ENCODE measurements around the gene CA10. TPM values are rescaled to one million over a fixed set of nuclear protein-coding genes. Genes with fewer than 3 reads are reported as not detected.

The CA10 gene
- total RNA-seq, 1 experiment from 2014 or later: not detected

DNA sequence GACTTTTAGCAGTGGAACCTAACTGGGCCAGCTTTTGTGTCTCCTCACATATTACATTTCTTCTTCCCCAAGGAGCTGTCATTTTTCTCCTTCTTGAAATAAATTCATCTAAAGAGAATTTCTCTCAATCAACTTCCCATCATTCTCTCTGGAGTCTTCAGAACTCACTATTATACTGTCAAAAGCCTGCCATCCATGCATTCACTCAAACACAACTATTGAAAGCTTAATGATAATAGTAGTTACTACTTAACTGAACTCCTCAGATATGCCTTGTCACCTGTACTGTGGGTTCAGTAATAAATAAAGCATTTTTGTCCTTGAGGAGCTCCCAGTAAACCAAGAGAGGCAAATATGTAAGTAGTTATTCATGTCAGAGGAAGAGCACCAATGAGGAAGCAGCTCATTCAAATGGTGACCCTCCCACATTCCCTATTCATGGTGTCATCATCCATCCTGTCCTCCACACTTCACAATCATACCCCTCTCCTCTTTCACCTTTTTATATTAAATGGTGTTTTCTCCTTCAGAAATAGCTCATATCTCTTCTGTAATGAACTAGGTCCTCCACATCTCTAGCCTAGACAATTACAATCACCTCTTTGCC, 162.6 kb downstream of the CA10 start:
- TF ChIP-seq, protein P1, sequence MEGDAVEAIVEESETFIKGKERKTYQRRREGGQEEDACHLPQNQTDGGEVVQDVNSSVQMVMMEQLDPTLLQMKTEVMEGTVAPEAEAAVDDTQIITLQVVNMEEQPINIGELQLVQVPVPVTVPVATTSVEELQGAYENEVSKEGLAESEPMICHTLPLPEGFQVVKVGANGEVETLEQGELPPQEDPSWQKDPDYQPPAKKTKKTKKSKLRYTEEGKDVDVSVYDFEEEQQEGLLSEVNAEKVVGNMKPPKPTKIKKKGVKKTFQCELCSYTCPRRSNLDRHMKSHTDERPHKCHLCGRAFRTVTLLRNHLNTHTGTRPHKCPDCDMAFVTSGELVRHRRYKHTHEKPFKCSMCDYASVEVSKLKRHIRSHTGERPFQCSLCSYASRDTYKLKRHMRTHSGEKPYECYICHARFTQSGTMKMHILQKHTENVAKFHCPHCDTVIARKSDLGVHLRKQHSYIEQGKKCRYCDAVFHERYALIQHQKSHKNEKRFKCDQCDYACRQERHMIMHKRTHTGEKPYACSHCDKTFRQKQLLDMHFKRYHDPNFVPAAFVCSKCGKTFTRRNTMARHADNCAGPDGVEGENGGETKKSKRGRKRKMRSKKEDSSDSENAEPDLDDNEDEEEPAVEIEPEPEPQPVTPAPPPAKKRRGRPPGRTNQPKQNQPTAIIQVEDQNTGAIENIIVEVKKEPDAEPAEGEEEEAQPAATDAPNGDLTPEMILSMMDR (conservative IDR thresholded peaks at IDR 0.05; ENCODE audit: low read depth, low read length): no peak
- TF ChIP-seq EZH2 (IDR thresholded peaks at IDR 0.05; ENCODE audit: borderline replicate concordance, low read depth, low read length, poor library complexity, severe bottlenecking): no peak
- Histone ChIP-seq H3K9me3 (ENCODE audit: low read depth, low read length, poor library complexity, severe bottlenecking) (no peaks in the 10 kb centered on the region), H3K27me3 (replicated peaks; ENCODE audit: insufficient read depth, low read depth, low read length, poor library complexity) (no peaks in the 10 kb centered on the region), H3K27ac (ENCODE audit: low read depth, low read length, poor library complexity, severe bottlenecking) (no peak overlapping the region), H3K4me3 (ENCODE audit: low read depth, low read length, poor library complexity, severe bottlenecking) (no peak overlapping the region), H3K36me3 (ENCODE audit: insufficient read depth, low read length, poor library complexity, severe bottlenecking) (no peaks in the 10 kb centered on the region), H3K4me1 (ENCODE audit: insufficient read depth, low read length, poor library complexity, severe bottlenecking) (no peaks in the 10 kb centered on the region)
- DNase-seq (ENCODE audit: low spot score): no peak
- no TSS peak for BruUV-seq (replicated peaks)
- intact Hi-C loops (cut with micrococcal nuclease; ENCODE audit: unreplicated experiment): no loop called here
- ChIA-PET CTCF (no interaction called here), POLR2A (ENCODE audit: low non-redundant PET) (no interaction called here)

DNA sequence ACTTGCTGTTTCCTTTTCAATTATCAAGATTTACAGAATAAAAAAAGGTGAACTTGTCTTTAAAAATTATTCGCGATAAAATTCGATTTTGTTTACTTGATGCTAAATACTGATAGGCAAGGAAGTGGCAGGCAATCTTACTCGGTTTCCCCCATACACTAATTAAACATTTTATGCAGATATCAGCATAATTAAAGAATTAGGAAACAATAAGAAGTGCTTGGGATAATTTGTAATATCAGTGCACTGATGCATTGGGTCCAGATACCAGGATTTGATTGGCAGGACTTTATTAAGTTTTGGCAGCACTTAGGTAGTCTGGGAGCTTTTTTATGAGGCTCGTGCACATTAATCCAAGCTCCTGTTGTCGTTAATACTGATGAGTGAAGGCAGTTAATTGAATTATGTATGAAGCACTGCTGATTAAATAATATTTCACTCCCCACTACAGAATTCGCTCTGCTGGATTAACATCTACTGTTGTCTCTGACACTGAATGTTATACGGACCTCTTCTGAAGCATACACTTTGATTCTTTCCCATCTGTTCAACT, 165.6 kb downstream of the CA10 start:
- Histone ChIP-seq H3K4me1 (ENCODE audit: insufficient read depth, low read length, poor library complexity, severe bottlenecking) (no peaks in the 10 kb centered on the region), H3K27me3 (replicated peaks; ENCODE audit: insufficient read depth, low read depth, low read length, poor library complexity) (no peaks in the 10 kb centered on the region), H3K9me3 (ENCODE audit: low read depth, low read length, poor library complexity, severe bottlenecking) (no peaks in the 10 kb centered on the region), H3K4me3 (ENCODE audit: low read depth, low read length, poor library complexity, severe bottlenecking) (no peak overlapping the region), H3K27ac (ENCODE audit: low read depth, low read length, poor library complexity, severe bottlenecking) (no peak overlapping the region), H3K36me3 (ENCODE audit: insufficient read depth, low read length, poor library complexity, severe bottlenecking) (no peaks in the 10 kb centered on the region)
- TF ChIP-seq EZH2 (IDR thresholded peaks at IDR 0.05; ENCODE audit: borderline replicate concordance, low read depth, low read length, poor library complexity, severe bottlenecking): no peak
- TF ChIP-seq, protein P1 (conservative IDR thresholded peaks at IDR 0.05; ENCODE audit: low read depth, low read length): no peak
- BruUV-seq (replicated peaks): no TSS peak
- POLR2A ChIA-PET (ENCODE audit: low non-redundant PET): no interaction called here
- intact Hi-C loops (cut with micrococcal nuclease; ENCODE audit: unreplicated experiment): no loop called here
- CTCF ChIA-PET: no interaction called here
- no peak for DNase-seq (ENCODE audit: low spot score)

DNA sequence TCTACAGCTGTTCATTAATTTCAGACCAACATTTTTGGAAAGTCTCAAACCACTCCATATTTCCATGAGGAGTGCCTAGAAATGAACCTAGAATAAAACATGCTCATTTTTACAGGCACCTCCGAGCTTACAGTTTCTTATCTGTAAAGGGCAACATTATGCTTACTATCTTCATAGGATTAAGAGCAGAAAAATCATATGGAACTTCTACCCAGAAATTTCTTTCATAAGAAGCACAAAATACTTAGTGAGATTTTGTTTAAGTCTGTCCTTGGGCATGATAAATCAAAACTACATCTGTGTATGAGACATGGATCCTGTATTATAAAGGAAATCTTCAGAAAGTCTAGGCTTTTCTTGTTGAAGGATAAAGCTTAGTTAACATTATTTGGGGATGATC, 187.4 kb downstream of the CA10 start:
- intact Hi-C loops (cut with micrococcal nuclease; ENCODE audit: unreplicated experiment): no loop called here

More for the DNA sequence above, 187.4 kb downstream of the CA10 start:
- H3K27me3 ChIP-seq (replicated peaks; ENCODE audit: insufficient read depth, low read depth, low read length, poor library complexity): no peaks in the 10 kb centered on the region
- TF ChIP-seq EZH2 (IDR thresholded peaks at IDR 0.05; ENCODE audit: borderline replicate concordance, low read depth, low read length, poor library complexity, severe bottlenecking): no peak
- TF ChIP-seq, protein P1 (conservative IDR thresholded peaks at IDR 0.05; ENCODE audit: low read depth, low read length): no peak
- H3K36me3 ChIP-seq (ENCODE audit: insufficient read depth, low read length, poor library complexity, severe bottlenecking): no peaks in the 10 kb centered on the region
- H3K9me3 ChIP-seq (ENCODE audit: low read depth, low read length, poor library complexity, severe bottlenecking): no peaks in the 10 kb centered on the region
- no peak overlapping the region for H3K27ac ChIP-seq (ENCODE audit: low read depth, low read length, poor library complexity, severe bottlenecking)
- no peak for DNase-seq (ENCODE audit: low spot score)
- no TSS peak for BruUV-seq (replicated peaks)
- H3K4me3 ChIP-seq (ENCODE audit: low read depth, low read length, poor library complexity, severe bottlenecking): no peak overlapping the region
- POLR2A ChIA-PET (ENCODE audit: low non-redundant PET): no interaction called here
- CTCF ChIA-PET: no interaction called here
- H3K4me1 ChIP-seq (ENCODE audit: insufficient read depth, low read length, poor library complexity, severe bottlenecking): no peaks in the 10 kb centered on the region

Measured in A673 (cell line).